IPS-18c (cell line): Measurements from ENCODE around the gene TMEM271.

Experiments
- H3K4me3 ChIP-seq: 2 replicates; pipeline ENCODE4 v1.7.0; 2013; ENCODE audit warnings: low read depth, mild to moderate bottlenecking, low read length, moderate library complexity; ENCODE audit not compliant: insufficient read depth
- H3K9me3 ChIP-seq: one replicate; pipeline ENCODE4 v1.6.1; 2013; ENCODE audit warnings: mild to moderate bottlenecking, low read length, moderate library complexity; ENCODE audit not compliant: control insufficient read depth, insufficient read depth

The TMEM271 gene

GRCh38 chr4:531076-531475, 45.0 kb downstream of the TMEM271 start:
- no peaks in the 10 kb centered on the region for H3K9me3 ChIP-seq
- no peak overlapping the region for H3K4me3 ChIP-seq

GRCh38 chr4:530017-530781, 45.9 kb downstream of the TMEM271 start:
- no peak overlapping the region for H3K4me3 ChIP-seq
- no peaks in the 10 kb centered on the region for H3K9me3 ChIP-seq

GRCh38 chr4:529563-529962, 46.5 kb downstream of the TMEM271 start:
- Histone ChIP-seq H3K4me3 (no peak overlapping the region), H3K9me3 (no peaks in the 10 kb centered on the region)

GRCh38 chr4:528835-529234, 47.3 kb downstream of the TMEM271 start:
- H3K9me3 ChIP-seq: no peaks in the 10 kb centered on the region
- H3K4me3 ChIP-seq: no peak overlapping the region

- H3K9me3 ChIP-seq: no peaks in the 10 kb centered on the region
- no peak overlapping the region for H3K4me3 ChIP-seq
These were observed 47.8 kb downstream of the TMEM271 start for GRCh38 chr4:528296-528695.

GRCh38 chr4:526971-527460, 49.1 kb downstream of the TMEM271 start:
- Histone ChIP-seq H3K9me3 (no peaks in the 10 kb centered on the region), H3K4me3 (no peak overlapping the region)

- Histone ChIP-seq H3K9me3 (no peaks in the 10 kb centered on the region), H3K4me3 (no peak overlapping the region)
These were observed 49.7 kb downstream of the TMEM271 start for GRCh38 chr4:526189-526909.

GRCh38 chr4:525660-526059, 50.4 kb downstream of the TMEM271 start:
- H3K4me3 ChIP-seq: no peak overlapping the region
- no peaks in the 10 kb centered on the region for H3K9me3 ChIP-seq

- Histone ChIP-seq H3K9me3 (no peaks in the 10 kb centered on the region), H3K4me3 (no peak overlapping the region)
These were observed 51.9 kb downstream of the TMEM271 start for GRCh38 chr4:524196-524595.
